HEK293 (cell line): ENCODE data around the gene WASF2.
A peak's percentile ranks its signal among the peaks of the same experiment; 100 is the strongest.

Experiments used
- CTCF ChIA-PET: fragments of 350-600 bp; formaldehyde crosslinking; extraction: SDS; loops from one replicate; lab custom pipeline; 2021; ENCODE audit warnings: antibody characterized with exemption; lab: Yijun Ruan, JAX
- POLR2A ChIA-PET: fragments of 300-600 bp; formaldehyde crosslinking; extraction: SDS; loops from one replicate; lab custom pipeline; 2020; ENCODE audit warnings: antibody characterized with exemption, inconsistent platforms; lab: Yijun Ruan, JAX
- H3K27ac ChIP-seq: fragments of 200-500 bp; sonication (Bioruptor generic); 2 replicates; pipeline ENCODE4 v1.5.1; 2014; ENCODE audit warnings: low read depth, low read length, control low read depth, inconsistent platforms; ENCODE audit errors: extremely low read depth
- H3K36me3 ChIP-seq, 2 experiments: fragments of 200-500 bp in 1 of 2; sonication (Bioruptor generic) in 1 of 2; 1 replicate in 1 of 2; 2 replicates in 1 of 2; pipeline ENCODE4 v1.5.1; 2014 to 2017; ENCODE audit warnings: inconsistent platforms in 2 of 2, low read length in 2 of 2; ENCODE audit not compliant: control insufficient read depth in 2 of 2, insufficient read depth in 1 of 2
- H3K4me1 ChIP-seq: fragments of 200-500 bp; sonication (Bioruptor generic); 2 replicates; pipeline ENCODE4 v1.5.1; 2014; ENCODE audit warnings: mild to moderate bottlenecking, low read length, inconsistent platforms; ENCODE audit not compliant: control insufficient read depth, insufficient read depth
- H3K4me3 ChIP-seq: 2 replicates; pipeline ENCODE4 v1.5.1; 2011; ENCODE audit warnings: low read depth, mild to moderate bottlenecking, control low read depth, low read length, moderate library complexity
- H3K9me3 ChIP-seq: fragments of 200-500 bp; sonication (Bioruptor generic); 2 replicates; pipeline ENCODE4 v1.5.1; 2014; ENCODE audit warnings: low read depth, low read length, inconsistent platforms; ENCODE audit not compliant: control insufficient read depth, insufficient read depth
- HOXC10 ChIP-seq: sonication (generic); formaldehyde crosslinking; IDR thresholded peaks from 2 replicates; pipeline ENCODE4 v1.8.1; 2023; ENCODE audit warnings: mild to moderate bottlenecking, missing genetic modification reagents
- HOXD13 ChIP-seq: sonication (generic); formaldehyde crosslinking; IDR thresholded peaks from 2 replicates; pipeline ENCODE4 v1.8.0; 2022; ENCODE audit warnings: missing genetic modification reagents, borderline replicate concordance
- SP2 ChIP-seq: fragments of 450-650 bp; formaldehyde crosslinking; IDR thresholded peaks from 2 replicates; pipeline ENCODE4 v1.5.1; 2016; ENCODE audit warnings: missing biosample characterization, missing genetic modification characterization
- YY2 ChIP-seq: fragments of 450-650 bp; formaldehyde crosslinking; IDR thresholded peaks from 2 replicates; pipeline ENCODE4 v1.5.1; 2016; ENCODE audit warnings: missing biosample characterization, missing genetic modification characterization
- ZBTB48 ChIP-seq: fragments of 450-650 bp; formaldehyde crosslinking; IDR thresholded peaks from 2 replicates; pipeline ENCODE4 v1.5.1; 2016; ENCODE audit warnings: missing biosample characterization, missing genetic modification characterization
- ZFHX2 ChIP-seq: fragments of 450-650 bp; formaldehyde crosslinking; conservative IDR thresholded peaks from 2 replicates; pipeline ENCODE4 v1.5.1; 2016; ENCODE audit warnings: missing biosample characterization, missing genetic modification characterization
- ZIC2 ChIP-seq: fragments of 450-650 bp; formaldehyde crosslinking; IDR thresholded peaks from 2 replicates; pipeline ENCODE4 v1.5.1; 2016; ENCODE audit warnings: missing biosample characterization, missing genetic modification characterization
- ZNF184 ChIP-seq: fragments of 450-650 bp; IDR thresholded peaks from 2 replicates; pipeline ENCODE4 v1.5.1; 2018; ENCODE audit warnings: missing biosample characterization, mild to moderate bottlenecking, missing genetic modification characterization
- ZNF426 ChIP-seq: fragments of 450-650 bp; formaldehyde crosslinking; IDR thresholded peaks from 2 replicates; pipeline ENCODE4 v1.5.1; 2017; ENCODE audit warnings: missing biosample characterization, missing genetic modification characterization, mild to moderate bottlenecking, inconsistent platforms, moderate library complexity
- ZNF433 ChIP-seq: fragments of 450-650 bp; formaldehyde crosslinking; IDR thresholded peaks from 2 replicates; pipeline ENCODE4 v1.5.1; 2016; ENCODE audit warnings: missing biosample characterization, missing genetic modification characterization, low read depth
- ZNF624 ChIP-seq: fragments of 450-650 bp; formaldehyde crosslinking; IDR thresholded peaks from 2 replicates; pipeline ENCODE4 v1.5.1; 2017; ENCODE audit warnings: missing biosample characterization, missing genetic modification characterization
- ZNF776 ChIP-seq: fragments of 450-650 bp; formaldehyde crosslinking; IDR thresholded peaks from 2 replicates; pipeline ENCODE4 v1.5.0; 2017; ENCODE audit warnings: missing biosample characterization, missing genetic modification characterization, borderline replicate concordance
- ZNF830 ChIP-seq: fragments of 450-650 bp; IDR thresholded peaks from 2 replicates; pipeline ENCODE4 v1.5.0; 2018; ENCODE audit warnings: missing biosample characterization, missing genetic modification characterization, low read depth, mild to moderate bottlenecking, moderate library complexity
- ZSCAN16 ChIP-seq: fragments of 450-650 bp; formaldehyde crosslinking; IDR thresholded peaks from 2 replicates; pipeline ENCODE4 v1.5.1; 2016; ENCODE audit warnings: missing biosample characterization, missing genetic modification characterization
- TF ChIP-seq, protein P1 (sequence below): fragments of 450-650 bp; formaldehyde crosslinking; IDR thresholded peaks from 2 replicates; pipeline ENCODE4 v1.5.1; 2016; ENCODE audit warnings: missing biosample characterization, missing genetic modification characterization
- TF ChIP-seq, protein P2 (sequence below): fragments of 450-650 bp; formaldehyde crosslinking; IDR thresholded peaks from 2 replicates; pipeline ENCODE4 v1.5.1; 2016; ENCODE audit warnings: missing biosample characterization, missing genetic modification characterization
- TF ChIP-seq, protein P3 (sequence below): fragments of 450-650 bp; formaldehyde crosslinking; IDR thresholded peaks from 2 replicates; pipeline ENCODE4 v1.5.1; 2016; ENCODE audit warnings: missing biosample characterization, missing genetic modification characterization
- TF ChIP-seq, protein P4 (sequence below): fragments of 450-650 bp; formaldehyde crosslinking; IDR thresholded peaks from 2 replicates; pipeline ENCODE4 v1.5.1; 2016; ENCODE audit warnings: missing biosample characterization, missing genetic modification characterization

Gene WASF2

DNA sequence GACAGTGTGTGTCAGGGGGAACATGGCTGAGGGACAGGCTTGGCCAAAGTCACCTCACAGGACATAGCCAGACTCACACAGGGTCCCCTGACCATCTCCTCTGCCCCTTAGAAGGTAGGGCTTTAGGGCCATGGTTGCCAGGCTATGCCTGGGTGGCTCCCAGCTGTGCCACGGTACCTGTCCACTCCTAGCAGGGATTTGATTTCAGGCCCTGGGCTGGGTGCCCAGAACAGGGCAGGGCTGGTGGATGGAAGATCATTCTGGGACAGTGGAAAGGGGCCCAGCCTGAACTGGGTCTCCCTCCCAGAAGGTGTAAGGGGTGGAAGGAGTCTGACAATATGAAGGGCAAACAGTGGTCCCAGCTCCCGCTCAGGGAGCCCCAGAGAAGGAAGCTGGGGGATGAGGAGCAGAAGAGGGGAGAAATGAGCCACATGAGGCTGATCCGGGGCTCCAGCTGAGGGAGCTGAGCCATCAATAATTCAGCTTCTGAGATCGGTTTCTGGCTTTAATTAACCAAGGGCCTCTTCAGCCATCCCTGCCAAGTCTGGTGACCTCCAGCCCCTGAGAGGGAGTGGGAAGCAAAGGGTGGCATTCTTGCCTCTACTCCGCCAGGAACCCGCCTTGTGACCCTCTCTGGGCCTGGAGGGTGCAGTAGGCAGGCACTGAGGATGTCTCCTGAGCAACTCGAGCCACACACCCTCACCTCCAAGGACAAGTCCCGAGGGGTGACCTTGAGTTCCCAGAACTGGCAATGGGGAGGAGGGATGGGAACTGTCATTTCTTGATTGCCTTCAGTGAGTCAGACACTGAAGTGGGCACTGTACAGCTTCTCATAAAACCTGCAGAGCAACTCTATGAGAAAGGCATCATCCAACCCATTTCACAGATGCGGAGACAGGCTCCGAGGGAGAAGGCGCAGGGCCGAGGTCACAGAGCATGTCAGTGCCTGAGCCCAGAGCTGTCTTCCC lies 108.9 kb downstream of the WASF2 start:
- Histone ChIP-seq H3K27ac (no peak overlapping the region), H3K36me3 (no peaks in the 10 kb centered on the region), H3K4me1 (no peaks in the 10 kb centered on the region), H3K4me3 (no peak overlapping the region), H3K9me3 (no peaks in the 10 kb centered on the region)
- ChIA-PET CTCF (interaction anchor here (0.9 to 8.9 kb wide), 5 partner anchors 12 to 97 kb away, joined by 3 to 129 read pairs (median 3); partner anchors contain the start of gene MAP3K6), POLR2A (interaction anchor here (2.8 kb wide), 1 partner anchor 16 kb away, joined by 8 read pairs; no protein-coding TSS in a partner anchor)
- TF ChIP-seq ZBTB48 (tag by site-specific recombination), result peak; percentile 43; the same call in 1 of the 2 replicates
- no peak for TF ChIP-seq ZSCAN16 (tag by site-specific recombination)
- no peak for TF ChIP-seq HOXD13 (CRISPR knock-in tag)
- TF ChIP-seq, protein P1, sequence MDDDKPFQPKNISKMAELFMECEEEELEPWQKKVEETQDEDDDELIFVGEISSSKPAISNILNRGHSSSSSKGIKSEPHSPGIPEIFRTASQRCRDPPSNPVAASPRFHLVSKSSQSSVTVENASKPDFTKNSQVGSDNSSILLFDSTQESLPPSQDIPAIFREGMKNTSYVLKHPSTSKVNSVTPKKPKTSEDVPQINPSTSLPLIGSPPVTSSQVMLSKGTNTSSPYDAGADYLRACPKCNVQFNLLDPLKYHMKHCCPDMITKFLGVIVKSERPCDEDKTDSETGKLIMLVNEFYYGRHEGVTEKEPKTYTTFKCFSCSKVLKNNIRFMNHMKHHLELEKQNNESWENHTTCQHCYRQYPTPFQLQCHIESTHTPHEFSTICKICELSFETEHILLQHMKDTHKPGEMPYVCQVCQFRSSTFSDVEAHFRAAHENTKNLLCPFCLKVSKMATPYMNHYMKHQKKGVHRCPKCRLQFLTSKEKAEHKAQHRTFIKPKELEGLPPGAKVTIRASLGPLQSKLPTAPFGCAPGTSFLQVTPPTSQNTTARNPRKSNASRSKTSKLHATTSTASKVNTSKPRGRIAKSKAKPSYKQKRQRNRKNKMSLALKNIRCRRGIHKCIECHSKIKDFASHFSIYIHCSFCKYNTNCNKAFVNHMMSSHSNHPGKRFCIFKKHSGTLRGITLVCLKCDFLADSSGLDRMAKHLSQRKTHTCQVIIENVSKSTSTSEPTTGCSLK (tag by site-specific recombination), result no peak
- TF ChIP-seq ZIC2 (tag by site-specific recombination), result no peak
- TF ChIP-seq ZNF776 (tag by site-specific recombination), result no peak

DNA sequence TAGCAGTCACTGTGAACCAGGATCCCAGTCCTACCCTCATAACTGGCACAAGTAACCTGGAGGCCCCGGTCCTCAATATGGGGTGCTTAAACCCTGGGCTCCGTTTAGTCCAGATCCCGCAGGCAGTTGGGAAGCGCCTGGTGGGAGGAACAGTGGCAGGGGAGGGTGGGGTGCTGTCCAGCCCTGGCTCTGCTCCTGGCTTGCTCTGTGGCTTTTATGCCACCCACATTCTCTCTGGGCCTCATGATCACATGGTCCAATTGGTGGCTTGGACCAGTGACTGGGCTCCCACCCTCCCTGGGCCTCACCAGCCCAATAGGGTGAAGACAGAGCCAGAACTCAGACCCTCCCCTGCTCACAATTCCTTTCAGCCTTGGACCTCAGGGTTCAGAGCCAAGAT lies 109.7 kb downstream of the WASF2 start:
- H3K9me3 ChIP-seq, result no peaks in the 10 kb centered on the region
- CTCF ChIA-PET, result interaction anchor here (0.6 kb wide), 1 partner anchor 25 kb away, joined by 3 read pairs; no protein-coding TSS in a partner anchor
- POLR2A ChIA-PET, result no interaction called here
- no peaks in the 10 kb centered on the region for H3K36me3 ChIP-seq
- no peak overlapping the region for H3K27ac ChIP-seq
- H3K4me1 ChIP-seq, result no peaks in the 10 kb centered on the region
- H3K4me3 ChIP-seq, result no peak overlapping the region
- TF ChIP-seq, protein P2, sequence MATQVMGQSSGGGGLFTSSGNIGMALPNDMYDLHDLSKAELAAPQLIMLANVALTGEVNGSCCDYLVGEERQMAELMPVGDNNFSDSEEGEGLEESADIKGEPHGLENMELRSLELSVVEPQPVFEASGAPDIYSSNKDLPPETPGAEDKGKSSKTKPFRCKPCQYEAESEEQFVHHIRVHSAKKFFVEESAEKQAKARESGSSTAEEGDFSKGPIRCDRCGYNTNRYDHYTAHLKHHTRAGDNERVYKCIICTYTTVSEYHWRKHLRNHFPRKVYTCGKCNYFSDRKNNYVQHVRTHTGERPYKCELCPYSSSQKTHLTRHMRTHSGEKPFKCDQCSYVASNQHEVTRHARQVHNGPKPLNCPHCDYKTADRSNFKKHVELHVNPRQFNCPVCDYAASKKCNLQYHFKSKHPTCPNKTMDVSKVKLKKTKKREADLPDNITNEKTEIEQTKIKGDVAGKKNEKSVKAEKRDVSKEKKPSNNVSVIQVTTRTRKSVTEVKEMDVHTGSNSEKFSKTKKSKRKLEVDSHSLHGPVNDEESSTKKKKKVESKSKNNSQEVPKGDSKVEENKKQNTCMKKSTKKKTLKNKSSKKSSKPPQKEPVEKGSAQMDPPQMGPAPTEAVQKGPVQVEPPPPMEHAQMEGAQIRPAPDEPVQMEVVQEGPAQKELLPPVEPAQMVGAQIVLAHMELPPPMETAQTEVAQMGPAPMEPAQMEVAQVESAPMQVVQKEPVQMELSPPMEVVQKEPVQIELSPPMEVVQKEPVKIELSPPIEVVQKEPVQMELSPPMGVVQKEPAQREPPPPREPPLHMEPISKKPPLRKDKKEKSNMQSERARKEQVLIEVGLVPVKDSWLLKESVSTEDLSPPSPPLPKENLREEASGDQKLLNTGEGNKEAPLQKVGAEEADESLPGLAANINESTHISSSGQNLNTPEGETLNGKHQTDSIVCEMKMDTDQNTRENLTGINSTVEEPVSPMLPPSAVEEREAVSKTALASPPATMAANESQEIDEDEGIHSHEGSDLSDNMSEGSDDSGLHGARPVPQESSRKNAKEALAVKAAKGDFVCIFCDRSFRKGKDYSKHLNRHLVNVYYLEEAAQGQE (tag by site-specific recombination), result peak; percentile 70; the same call in 1 of the 2 replicates
- TF ChIP-seq ZNF184 (tag by site-specific recombination), result no peak
- no peak for TF ChIP-seq HOXC10
- no peak for TF ChIP-seq ZNF830 (tag by site-specific recombination)
- TF ChIP-seq, protein P3, sequence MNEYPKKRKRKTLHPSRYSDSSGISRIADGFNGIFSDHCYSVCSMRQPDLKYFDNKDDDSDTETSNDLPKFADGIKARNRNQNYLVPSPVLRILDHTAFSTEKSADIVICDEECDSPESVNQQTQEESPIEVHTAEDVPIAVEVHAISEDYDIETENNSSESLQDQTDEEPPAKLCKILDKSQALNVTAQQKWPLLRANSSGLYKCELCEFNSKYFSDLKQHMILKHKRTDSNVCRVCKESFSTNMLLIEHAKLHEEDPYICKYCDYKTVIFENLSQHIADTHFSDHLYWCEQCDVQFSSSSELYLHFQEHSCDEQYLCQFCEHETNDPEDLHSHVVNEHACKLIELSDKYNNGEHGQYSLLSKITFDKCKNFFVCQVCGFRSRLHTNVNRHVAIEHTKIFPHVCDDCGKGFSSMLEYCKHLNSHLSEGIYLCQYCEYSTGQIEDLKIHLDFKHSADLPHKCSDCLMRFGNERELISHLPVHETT (tag by site-specific recombination), result no peak
- peak; percentile 38; the same call in 1 of the 2 replicates for TF ChIP-seq ZFHX2 (tag by site-specific recombination)
- no peak for TF ChIP-seq ZNF426 (tag by site-specific recombination)
- peak; percentile 25; the same call in 1 of the 2 replicates for TF ChIP-seq SP2 (tag by site-specific recombination)
- no peak for TF ChIP-seq ZNF433 (tag by site-specific recombination)
- no peak for TF ChIP-seq ZNF624
- TF ChIP-seq, protein P4, sequence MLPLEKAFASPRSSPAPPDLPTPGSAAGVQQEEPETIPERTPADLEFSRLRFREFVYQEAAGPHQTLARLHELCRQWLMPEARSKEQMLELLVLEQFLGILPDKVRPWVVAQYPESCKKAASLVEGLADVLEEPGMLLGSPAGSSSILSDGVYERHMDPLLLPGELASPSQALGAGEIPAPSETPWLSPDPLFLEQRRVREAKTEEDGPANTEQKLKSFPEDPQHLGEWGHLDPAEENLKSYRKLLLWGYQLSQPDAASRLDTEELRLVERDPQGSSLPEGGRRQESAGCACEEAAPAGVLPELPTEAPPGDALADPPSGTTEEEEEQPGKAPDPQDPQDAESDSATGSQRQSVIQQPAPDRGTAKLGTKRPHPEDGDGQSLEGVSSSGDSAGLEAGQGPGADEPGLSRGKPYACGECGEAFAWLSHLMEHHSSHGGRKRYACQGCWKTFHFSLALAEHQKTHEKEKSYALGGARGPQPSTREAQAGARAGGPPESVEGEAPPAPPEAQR (tag by site-specific recombination), result no peak
- no peak for TF ChIP-seq YY2 (tag by site-specific recombination)
